Colonic mucosa (tissue), 4 donors: ENCODE measurements around the gene MACROD2. TPM values are rescaled to one million over a fixed set of nuclear protein-coding genes. Genes with fewer than 3 reads are reported as not detected.

ENCODE experiments used
- DNase-seq: peaks from one replicate; pipeline ENCODE4 v3.0.0-alpha.2; 2020
- H3K27ac ChIP-seq: fragments of 200-600 bp; one replicate; pipeline ENCODE4 v1.8.0; 2021
- H3K27me3 ChIP-seq: fragments of 200-600 bp; one replicate; pipeline ENCODE4 v1.8.0; 2021
- H3K36me3 ChIP-seq: fragments of 200-600 bp; one replicate; pipeline ENCODE4 v1.8.0; 2021
- H3K4me1 ChIP-seq: fragments of 200-600 bp; one replicate; pipeline ENCODE4 v1.8.0; 2021; ENCODE audit warnings: mild to moderate bottlenecking
- H3K4me3 ChIP-seq: fragments of 200-600 bp; one replicate; pipeline ENCODE4 v1.8.0; 2021
- H3K9ac ChIP-seq, 2 donors: one replicate each; pipeline ENCODE4 v1.7.0; 2013; ENCODE audit warnings: control low read depth in 2 of 2, low read depth in 2 of 2, low read length in 2 of 2
- H3K9me3 ChIP-seq: fragments of 200-600 bp; one replicate; pipeline ENCODE4 v1.8.0; 2021
- intact Hi-C: fragments of 100-400 bp; cut with DNase I; formaldehyde crosslinking; loops from one replicate; pipeline ENCODE4 v1.14.1; 2022
- total RNA-seq, 2 donors: library from RNA; stranded (reverse); fragmentation: NEBNext Ultra II Directional in 1 of 2; extraction: Animal tissue kit (Norgen Biotek cat#: 25700) in 1 of 2; gene quantifications; one replicate each; pipeline ENCODE4 v1.2.1, GENCODE V29; 2021
- TF ChIP-seq, protein P1 (sequence below): fragments of 200-600 bp; IDR thresholded peaks from one replicate; pipeline ENCODE4 v1.8.0; 2022; ENCODE audit warnings: antibody characterized with exemption, mild to moderate bottlenecking
- donor health status: healthy.
- donor health status: DM: no; HTN: no; CAD: no.
- donor health status: DM: no; HTN: no; CAD: no.

The MACROD2 gene
- total RNA-seq, 2 donors from 2014 or later = 3.2 to 3.3 TPM

DNA sequence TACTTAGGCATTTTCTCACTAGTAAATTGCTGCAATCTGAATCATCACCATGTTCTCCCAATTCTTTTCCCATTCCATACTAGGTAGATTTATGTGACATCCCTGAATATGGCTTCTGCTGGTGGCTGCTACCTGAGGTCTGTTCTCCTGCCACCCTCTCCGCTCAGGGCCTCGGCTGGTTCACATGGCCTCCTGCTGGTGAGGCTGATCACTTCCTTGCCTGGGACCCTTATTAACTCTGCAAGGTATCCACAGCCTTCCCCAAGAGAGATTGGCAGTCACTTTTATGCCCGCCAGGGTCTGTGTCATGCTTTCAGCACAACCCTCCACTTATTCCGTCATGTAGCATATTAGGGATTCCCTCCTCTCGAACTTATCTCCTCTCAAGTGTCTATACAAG is 766.6 kb downstream of the MACROD2 start:
- H3K4me3 ChIP-seq = no peak overlapping the region
- DNase-seq = no peak
- TF ChIP-seq, protein P1, sequence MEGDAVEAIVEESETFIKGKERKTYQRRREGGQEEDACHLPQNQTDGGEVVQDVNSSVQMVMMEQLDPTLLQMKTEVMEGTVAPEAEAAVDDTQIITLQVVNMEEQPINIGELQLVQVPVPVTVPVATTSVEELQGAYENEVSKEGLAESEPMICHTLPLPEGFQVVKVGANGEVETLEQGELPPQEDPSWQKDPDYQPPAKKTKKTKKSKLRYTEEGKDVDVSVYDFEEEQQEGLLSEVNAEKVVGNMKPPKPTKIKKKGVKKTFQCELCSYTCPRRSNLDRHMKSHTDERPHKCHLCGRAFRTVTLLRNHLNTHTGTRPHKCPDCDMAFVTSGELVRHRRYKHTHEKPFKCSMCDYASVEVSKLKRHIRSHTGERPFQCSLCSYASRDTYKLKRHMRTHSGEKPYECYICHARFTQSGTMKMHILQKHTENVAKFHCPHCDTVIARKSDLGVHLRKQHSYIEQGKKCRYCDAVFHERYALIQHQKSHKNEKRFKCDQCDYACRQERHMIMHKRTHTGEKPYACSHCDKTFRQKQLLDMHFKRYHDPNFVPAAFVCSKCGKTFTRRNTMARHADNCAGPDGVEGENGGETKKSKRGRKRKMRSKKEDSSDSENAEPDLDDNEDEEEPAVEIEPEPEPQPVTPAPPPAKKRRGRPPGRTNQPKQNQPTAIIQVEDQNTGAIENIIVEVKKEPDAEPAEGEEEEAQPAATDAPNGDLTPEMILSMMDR = no peak
- H3K36me3 ChIP-seq = no peaks in the 10 kb centered on the region
- no peaks in the 10 kb centered on the region for H3K9me3 ChIP-seq
- H3K27me3 ChIP-seq = no peaks in the 10 kb centered on the region
- H3K9ac ChIP-seq = no peak overlapping the region
- intact Hi-C loops = no loop called here
- H3K27ac ChIP-seq = no peak overlapping the region
- H3K4me1 ChIP-seq = no peaks in the 10 kb centered on the region

DNA sequence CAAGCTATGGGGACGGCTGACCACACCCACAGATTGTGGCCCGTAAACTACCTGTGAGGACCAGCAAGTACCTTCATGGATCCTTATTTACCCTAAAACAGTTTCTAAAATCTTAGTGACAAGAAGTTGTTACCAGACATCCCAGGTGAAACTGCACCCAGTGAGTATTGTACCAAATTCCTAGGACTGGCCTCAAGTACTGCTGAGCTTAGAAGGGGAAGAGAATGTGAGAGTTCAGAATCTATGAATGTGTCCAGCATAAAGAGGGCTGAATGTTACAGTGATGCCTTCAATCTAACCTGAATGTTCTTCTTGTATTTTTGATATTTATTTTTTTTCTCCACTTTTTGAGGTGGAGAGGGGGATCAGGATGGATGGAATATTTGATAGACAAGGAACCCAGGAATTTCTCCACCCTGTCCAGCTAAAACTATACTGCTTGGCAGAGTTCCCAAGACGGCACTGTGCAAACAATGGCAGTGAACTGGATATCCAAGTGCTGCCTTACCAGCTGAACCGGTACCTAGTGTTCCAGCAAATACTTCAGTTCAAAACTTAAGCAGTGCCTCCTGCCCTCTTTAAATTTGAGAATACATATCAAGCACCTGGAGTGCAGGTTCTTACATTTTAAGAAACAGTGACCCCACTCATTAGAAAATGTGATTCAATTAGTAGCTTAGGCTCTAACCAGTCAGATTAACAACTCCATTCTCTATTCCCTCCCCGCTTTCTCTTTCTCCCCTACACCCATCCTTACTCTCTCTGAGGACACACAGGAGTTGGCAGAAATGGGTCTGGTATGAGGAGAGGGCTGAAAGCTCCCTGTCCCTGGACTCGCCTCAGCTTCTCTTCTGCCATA is 769.4 kb downstream of the MACROD2 start:
- TF ChIP-seq, protein P1 = no peak
- Histone ChIP-seq H3K9ac (no peak overlapping the region), H3K4me3 (no peak overlapping the region), H3K9me3 (no peaks in the 10 kb centered on the region), H3K27ac (no peak overlapping the region), H3K4me1 (no peaks in the 10 kb centered on the region), H3K27me3 (no peaks in the 10 kb centered on the region), H3K36me3 (no peaks in the 10 kb centered on the region)
- intact Hi-C loops = no loop called here
- DNase-seq = peak; percentile 66

DNA sequence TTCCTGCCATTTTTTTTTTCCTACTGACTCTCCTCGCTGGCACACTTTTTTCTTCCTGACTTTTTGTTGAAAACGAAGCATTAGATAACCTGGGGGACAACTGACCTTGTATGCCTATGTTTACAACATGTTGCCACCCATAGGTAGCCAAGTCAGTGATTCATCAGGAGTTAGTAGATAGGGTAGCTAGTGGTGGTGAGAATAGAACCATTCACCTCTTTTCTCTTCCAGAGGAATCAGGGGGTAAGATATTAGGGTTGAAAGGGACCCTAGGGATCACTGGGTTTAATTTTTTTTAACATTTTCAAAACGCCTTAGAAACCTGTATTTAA is 770.0 kb downstream of the MACROD2 start:
- Histone ChIP-seq H3K9ac (no peak overlapping the region), H3K4me1 (no peaks in the 10 kb centered on the region), H3K4me3 (no peak overlapping the region), H3K36me3 (no peaks in the 10 kb centered on the region), H3K9me3 (no peaks in the 10 kb centered on the region), H3K27ac (no peak overlapping the region), H3K27me3 (no peaks in the 10 kb centered on the region)
- intact Hi-C loops = no loop called here
- TF ChIP-seq, protein P1 = no peak
- no peak for DNase-seq

DNA sequence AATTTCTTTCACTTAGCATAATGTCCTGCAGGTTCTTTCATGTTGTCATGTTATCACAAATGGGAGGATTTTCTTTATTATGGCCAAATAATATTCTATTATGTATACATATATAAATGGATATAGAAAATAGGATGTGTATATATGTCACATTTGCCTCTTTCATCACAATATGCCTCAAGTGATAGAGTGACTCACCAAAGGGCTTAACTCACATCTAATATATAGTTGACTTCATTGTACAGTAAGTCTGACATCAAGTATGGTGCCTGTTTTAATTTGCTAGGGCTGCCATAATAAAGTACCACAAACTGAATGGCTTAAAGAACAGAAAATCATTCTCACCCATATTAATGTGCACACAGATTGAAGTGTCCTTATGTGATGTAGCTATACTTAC is 778.2 kb downstream of the MACROD2 start:
- H3K4me1 ChIP-seq = no peaks in the 10 kb centered on the region
- no peak overlapping the region for H3K27ac ChIP-seq
- no peaks in the 10 kb centered on the region for H3K9me3 ChIP-seq
- no peaks in the 10 kb centered on the region for H3K27me3 ChIP-seq
- intact Hi-C loops = no loop called here
- H3K36me3 ChIP-seq = no peaks in the 10 kb centered on the region
- no peak for DNase-seq
- H3K9ac ChIP-seq = no peak overlapping the region
- H3K4me3 ChIP-seq = no peak overlapping the region
- TF ChIP-seq, protein P1 = no peak

DNA sequence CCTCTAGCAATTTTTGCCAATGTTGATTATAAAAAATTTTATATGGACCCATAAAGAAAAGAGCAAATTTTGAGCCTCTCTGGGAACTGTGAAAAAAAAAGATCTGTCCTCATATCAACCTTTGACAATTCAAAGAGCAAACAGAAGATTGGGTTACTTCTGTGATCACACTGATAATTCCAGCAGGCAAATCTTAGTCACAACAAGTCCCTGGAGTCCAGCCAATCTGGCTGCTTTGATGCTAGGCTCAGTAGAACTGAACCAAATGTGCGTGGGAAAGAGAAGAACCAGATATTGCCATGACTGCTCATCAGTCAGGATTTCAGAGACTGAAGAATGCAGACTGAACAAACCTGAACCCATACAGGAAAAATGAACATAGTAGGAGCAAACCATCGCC is 780.5 kb downstream of the MACROD2 start:
- DNase-seq = no peak
- no peak overlapping the region for H3K9ac ChIP-seq
- TF ChIP-seq, protein P1 = no peak
- H3K9me3 ChIP-seq = no peaks in the 10 kb centered on the region
- no peaks in the 10 kb centered on the region for H3K4me1 ChIP-seq
- H3K4me3 ChIP-seq = no peak overlapping the region
- H3K27ac ChIP-seq = no peak overlapping the region
- H3K27me3 ChIP-seq = no peaks in the 10 kb centered on the region
- no peaks in the 10 kb centered on the region for H3K36me3 ChIP-seq
- intact Hi-C loops = no loop called here
